Adipocyte (in vitro differentiated cells): ENCODE data around the gene CENPS.
A peak's percentile ranks its signal among the peaks of the same experiment; 100 is the strongest.
"Not testable (repeated sequence)": the region's sequence is repeated elsewhere in the genome, so short reads cannot be mapped to it uniquely, and the experiment has no call there.

Source experiments
- DNase-seq: peaks from one replicate; pipeline ENCODE4 v3.0.0-alpha.2; 2015; ENCODE audit warnings: low read depth
- H3K27me3 ChIP-seq: replicated peaks from 2 replicates; pipeline ENCODE4 v1.7.0; 2013; ENCODE audit warnings: mild to moderate bottlenecking, low read length, moderate library complexity; ENCODE audit not compliant: control insufficient read depth, insufficient read depth
- H3K36me3 ChIP-seq: 2 replicates; pipeline ENCODE4 v1.7.0; 2013; ENCODE audit warnings: low read length, mild to moderate bottlenecking, moderate library complexity; ENCODE audit not compliant: control insufficient read depth, insufficient read depth, severe bottlenecking
- H3K4me1 ChIP-seq: 2 replicates; pipeline ENCODE4 v1.7.0; 2013; ENCODE audit warnings: mild to moderate bottlenecking, low read length, moderate library complexity; ENCODE audit not compliant: control insufficient read depth, insufficient read depth
- H3K4me3 ChIP-seq: 2 replicates; pipeline ENCODE4 v1.7.0; 2013; ENCODE audit warnings: mild to moderate bottlenecking, low read length, moderate library complexity
- H3K9ac ChIP-seq: 2 replicates; pipeline ENCODE4 v1.7.0; 2013; ENCODE audit warnings: mild to moderate bottlenecking, low read length, moderate library complexity
- H3K9me3 ChIP-seq: 2 replicates; pipeline ENCODE4 v1.7.0; 2013; ENCODE audit warnings: mild to moderate bottlenecking, low read length, moderate library complexity; ENCODE audit not compliant: control insufficient read depth

Gene CENPS

GRCh38 chr1:10424034-10424433, 6.2 kb upstream of the CENPS start:
- H3K4me3 ChIP-seq = no peak overlapping the region
- no peaks in the 10 kb centered on the region for H3K9me3 ChIP-seq
- DNase-seq = peak; percentile 46
- peaks cover 25% of the 10 kb centered on the region for H3K36me3 ChIP-seq
- no peaks in the 10 kb centered on the region for H3K27me3 ChIP-seq
- H3K4me1 ChIP-seq = peaks cover 25% of the 10 kb centered on the region
- peak overlapping the region; percentile 46 for H3K9ac ChIP-seq

- H3K9ac ChIP-seq = peak overlapping the region; percentile 20
- no peak overlapping the region for H3K4me3 ChIP-seq
- DNase-seq = no peak
- no peaks in the 10 kb centered on the region for H3K27me3 ChIP-seq
- peaks cover 19% of the 10 kb centered on the region for H3K36me3 ChIP-seq
- peaks cover 22% of the 10 kb centered on the region for H3K4me1 ChIP-seq
- no peaks in the 10 kb centered on the region for H3K9me3 ChIP-seq
Measured at GRCh38 chr1:10424651-10425050, 5.6 kb upstream of the CENPS start.

- not testable (repeated sequence) for H3K27me3 ChIP-seq, H3K36me3 ChIP-seq, H3K4me3 ChIP-seq, H3K9me3 ChIP-seq, DNase-seq, H3K9ac ChIP-seq
- H3K4me1 ChIP-seq = peaks cover 17% of the 10 kb centered on the region
Measured at GRCh38 chr1:10425826-10426534, 4.3 kb upstream of the CENPS start.

- H3K27me3 ChIP-seq, H3K9ac ChIP-seq, DNase-seq, H3K4me3 ChIP-seq, H3K36me3 ChIP-seq, H3K9me3 ChIP-seq: not testable (repeated sequence)
- H3K4me1 ChIP-seq = peaks cover 22% of the 10 kb centered on the region
Measured at GRCh38 chr1:10426535-10426848, 3.7 kb upstream of the CENPS start.

- H3K9ac ChIP-seq = no peak overlapping the region
Measured at GRCh38 chr1:10428984-10429383, 1.2 kb upstream of the CENPS start.

GRCh38 chr1:10429868-10430215, 391 bp upstream of the CENPS start:
- Histone ChIP-seq H3K27me3 (no peaks in the 10 kb centered on the region), H3K9me3 (no peaks in the 10 kb centered on the region), H3K4me3 (peak overlapping the region; percentile 99), H3K9ac (peak overlapping the region; percentile 96), H3K36me3 (no peaks in the 10 kb centered on the region), H3K4me1 (peaks cover 10% of the 10 kb centered on the region)
- DNase-seq = no peak

More at GRCh38 chr1:10428984-10429383, 1.2 kb upstream of the CENPS start:
- Histone ChIP-seq H3K36me3 (no peaks in the 10 kb centered on the region), H3K27me3 (no peaks in the 10 kb centered on the region), H3K4me1 (peaks cover 17% of the 10 kb centered on the region), H3K4me3 (no peak overlapping the region), H3K9me3 (no peaks in the 10 kb centered on the region)
- no peak for DNase-seq

GRCh38 chr1:10431070-10431730, 967 bp downstream of the CENPS start:
- no peaks in the 10 kb centered on the region for H3K27me3 ChIP-seq
- no peaks in the 10 kb centered on the region for H3K36me3 ChIP-seq
- H3K9ac ChIP-seq = peak overlapping the region; percentile 96
- H3K9me3 ChIP-seq = no peaks in the 10 kb centered on the region
- peak overlapping the region; percentile 99 for H3K4me3 ChIP-seq
- H3K4me1 ChIP-seq = peaks cover 10% of the 10 kb centered on the region
- DNase-seq = peak; percentile 60

- no peak for DNase-seq
- no peak overlapping the region for H3K4me3 ChIP-seq
Measured at GRCh38 chr1:10432910-10433700, 2.9 kb downstream of the CENPS start.

GRCh38 chr1:10433790-10434189, 3.6 kb downstream of the CENPS start:
- Histone ChIP-seq H3K27me3 (no peaks in the 10 kb centered on the region), H3K9ac (no peak overlapping the region), H3K36me3 (no peaks in the 10 kb centered on the region), H3K4me3 (no peak overlapping the region), H3K4me1 (peaks cover 10% of the 10 kb centered on the region), H3K9me3 (no peaks in the 10 kb centered on the region)
- no peak for DNase-seq

More at GRCh38 chr1:10432910-10433700, 2.9 kb downstream of the CENPS start:
- Histone ChIP-seq H3K9ac (no peak overlapping the region), H3K36me3 (no peaks in the 10 kb centered on the region), H3K9me3 (no peaks in the 10 kb centered on the region), H3K4me1 (peaks cover 10% of the 10 kb centered on the region), H3K27me3 (no peaks in the 10 kb centered on the region)

GRCh38 chr1:10434590-10434989, 4.4 kb downstream of the CENPS start:
- no peak for DNase-seq
- no peaks in the 10 kb centered on the region for H3K36me3 ChIP-seq
- peaks cover 10% of the 10 kb centered on the region for H3K4me1 ChIP-seq

GRCh38 chr1:10437052-10437451, 6.8 kb downstream of the CENPS start:
- Histone ChIP-seq H3K4me1 (no peaks in the 10 kb centered on the region), H3K9me3 (no peaks in the 10 kb centered on the region), H3K27me3 (no peaks in the 10 kb centered on the region), H3K4me3 (no peak overlapping the region), H3K36me3 (no peaks in the 10 kb centered on the region), H3K9ac (no peak overlapping the region)
- DNase-seq = no peak

More at GRCh38 chr1:10434590-10434989, 4.4 kb downstream of the CENPS start:
- Histone ChIP-seq H3K9me3 (no peaks in the 10 kb centered on the region), H3K9ac (no peak overlapping the region), H3K27me3 (no peaks in the 10 kb centered on the region), H3K4me3 (no peak overlapping the region)
